H1 (cell line): ENCODE measurements around the gene KLHDC4. TPM values are rescaled to one million over a fixed set of nuclear protein-coding genes. Genes with fewer than 3 reads are reported as not detected.

Experiments used
- CTCF ChIA-PET: fragments of 300-600 bp; sonication (Branson Sonifier 250); formaldehyde crosslinking; loops from one replicate; lab custom pipeline; 2021; ENCODE audit not compliant: partially characterized antibody; lab: Charles Lee
- POLR2A ChIA-PET: fragments of 300-600 bp; sonication (Branson Sonifier 250); formaldehyde crosslinking; loops from one replicate; lab custom pipeline; 2021; ENCODE audit warnings: inconsistent platforms; ENCODE audit not compliant: partially characterized antibody; lab: Charles Lee
- DNase-seq, 2 experiments: peaks; one replicate each; pipeline versions ENCODE4 v3.0.0 to v3.0.0-alpha.2; 2010 to 2022; ENCODE audit warnings: low spot score in 2 of 2, low read depth in 1 of 2, mixed read lengths in 1 of 2
- FAIRE-seq: peaks from 2 replicates; lab custom pipeline; 2011; peaks lifted over from hg19 to GRCh38; lab: Jason Lieb, UNC
- H2AFZ ChIP-seq: 2 replicates; pipeline ENCODE4 v1.8.1; 2012; ENCODE audit warnings: low read length, inconsistent platforms
- H2AK5ac ChIP-seq: 2 replicates; pipeline ENCODE4 v1.6.1; 2013; ENCODE audit warnings: low read depth, low read length
- H2BK120ac ChIP-seq: replicated peaks from 2 replicates; pipeline ENCODE3; 2013; ENCODE audit warnings: low read depth, low read length, inconsistent platforms
- H2BK12ac ChIP-seq: 2 replicates; pipeline ENCODE4 v1.6.1; 2013; ENCODE audit warnings: low read depth, low read length
- H2BK15ac ChIP-seq: 2 replicates; pipeline ENCODE4 v1.6.1; 2013; ENCODE audit warnings: low read length
- H2BK20ac ChIP-seq: 2 replicates; pipeline ENCODE4 v1.6.1; 2013; ENCODE audit warnings: low read length
- H2BK5ac ChIP-seq: 2 replicates; pipeline ENCODE4 v1.6.1; 2013; ENCODE audit warnings: low read depth, low read length
- H3K14ac ChIP-seq: 2 replicates; pipeline ENCODE4 v1.6.1; 2013; ENCODE audit warnings: inconsistent platforms; ENCODE audit not compliant: insufficient read length
- H3K18ac ChIP-seq: 2 replicates; pipeline ENCODE4 v1.6.1; 2013; ENCODE audit warnings: low read length; ENCODE audit errors: extremely low read depth
- H3K23ac ChIP-seq: 2 replicates; pipeline ENCODE4 v1.6.1; 2013; ENCODE audit warnings: inconsistent platforms; ENCODE audit not compliant: insufficient read length
- H3K23me2 ChIP-seq: 2 replicates; pipeline ENCODE4 v1.6.1; 2013; ENCODE audit warnings: low read depth, low read length
- H3K27ac ChIP-seq: 2 replicates; pipeline ENCODE4 v1.6.1; 2011; ENCODE audit warnings: low read depth, low read length, inconsistent platforms
- H3K27me3 ChIP-seq, 4 experiments: replicated peaks in 1 of 4; 1 replicate in 1 of 4; 2 replicates in 3 of 4; pipeline versions ENCODE4 v1.6.1 to v1.8.1; 2011 to 2013; ENCODE audit warnings: low read length in 3 of 4, mild to moderate bottlenecking in 3 of 4, inconsistent platforms in 2 of 4, mixed read lengths in 2 of 4, moderate library complexity in 1 of 4; ENCODE audit not compliant: control insufficient read depth in 3 of 4, insufficient read depth in 3 of 4; ENCODE audit errors: extremely low read depth in 1 of 4
- H3K36me3 ChIP-seq, 4 experiments: 2 replicates each; pipeline versions ENCODE4 v1.6.1 to v1.8.1; 2011 to 2013; ENCODE audit warnings: mild to moderate bottlenecking in 4 of 4, low read length in 3 of 4, moderate library complexity in 2 of 4, control low read depth in 1 of 4, inconsistent platforms in 1 of 4; ENCODE audit not compliant: insufficient read depth in 4 of 4, control insufficient read depth in 2 of 4
- H3K4ac ChIP-seq: replicated peaks from 2 replicates; pipeline ENCODE3; 2013; ENCODE audit warnings: low read length, low read depth, mixed read lengths, inconsistent platforms; ENCODE audit not compliant: insufficient read length
- H3K4me1 ChIP-seq, 4 experiments: replicated peaks in 1 of 4; 1 replicate in 1 of 4; 2 replicates in 3 of 4; pipeline versions ENCODE4 v1.6.1 to v1.8.1; 2011 to 2013; ENCODE audit warnings: low read length in 3 of 4, inconsistent platforms in 2 of 4, mixed read lengths in 1 of 4; ENCODE audit not compliant: insufficient read depth in 4 of 4, control insufficient read depth in 3 of 4
- H3K4me2 ChIP-seq, 2 experiments: 2 replicates each; pipeline versions ENCODE4 v1.6.1 to v1.8.1; 2011 to 2013; ENCODE audit warnings: low read depth in 2 of 2, low read length in 2 of 2, control low read depth in 1 of 2, inconsistent platforms in 1 of 2, mild to moderate bottlenecking in 1 of 2; ENCODE audit not compliant: insufficient read depth in 1 of 2
- H3K4me3 ChIP-seq, 4 experiments: fragments of 200-600, 300-600 bp in 1 of 4; sonication (generic), shearing (Covaris generic), sonication (Bioruptor Twin) in 1 of 4; 2 replicates each; pipeline versions ENCODE4 v1.5.1 to v1.8.1; 2011 to 2016; ENCODE audit warnings: low read length in 4 of 4, low read depth in 3 of 4, control low read depth in 2 of 4, inconsistent platforms in 2 of 4, mild to moderate bottlenecking in 2 of 4, mixed read lengths in 1 of 4, moderate library complexity in 1 of 4; ENCODE audit not compliant: insufficient read depth in 2 of 4; ENCODE audit errors: extremely low read depth in 1 of 4
- H3K56ac ChIP-seq: replicated peaks from 2 replicates; pipeline ENCODE3; 2013; ENCODE audit warnings: low read depth, mild to moderate bottlenecking, mixed read lengths, low read length, inconsistent platforms; ENCODE audit not compliant: insufficient read length
- H3K79me1 ChIP-seq: 2 replicates; pipeline ENCODE4 v1.6.1; 2013; ENCODE audit warnings: low read depth, low read length, control low read depth
- H3K79me2 ChIP-seq, 2 experiments: 2 replicates each; pipeline versions ENCODE4 v1.6.1 to v1.8.1; 2012 to 2013; ENCODE audit warnings: low read length in 2 of 2, mild to moderate bottlenecking in 2 of 2, inconsistent platforms in 1 of 2; ENCODE audit not compliant: insufficient read depth in 2 of 2, control insufficient read depth in 1 of 2
- H3K9ac ChIP-seq, 4 experiments: replicated peaks in 1 of 4; 1 replicate in 1 of 4; 2 replicates in 3 of 4; pipeline versions ENCODE4 v1.6.1 to v1.8.1; 2011 to 2013; ENCODE audit warnings: low read depth in 3 of 4, low read length in 3 of 4, control low read depth in 2 of 4, mild to moderate bottlenecking in 2 of 4, moderate library complexity in 2 of 4, inconsistent platforms in 1 of 4; ENCODE audit errors: extremely low read depth in 1 of 4
- H3K9me3 ChIP-seq, 2 experiments: 2 replicates each; pipeline versions ENCODE4 v1.6.1 to v1.8.1; 2012 to 2013; ENCODE audit warnings: mild to moderate bottlenecking in 2 of 2, moderate library complexity in 2 of 2, control low read depth in 1 of 2, inconsistent platforms in 1 of 2, low read depth in 1 of 2, low read length in 1 of 2, mixed read lengths in 1 of 2; ENCODE audit not compliant: insufficient read depth in 2 of 2
- H4K20me1 ChIP-seq, 2 experiments: replicated peaks in 1 of 2; 2 replicates each; pipeline versions ENCODE3 to v1.8.1; 2011 to 2013; ENCODE audit warnings: inconsistent platforms in 2 of 2, low read length in 2 of 2, mild to moderate bottlenecking in 1 of 2; ENCODE audit not compliant: insufficient read depth in 2 of 2, control insufficient read depth in 1 of 2
- H4K5ac ChIP-seq: 2 replicates; pipeline ENCODE4 v1.6.1; 2013; ENCODE audit warnings: low read length, low read depth, mixed read lengths, inconsistent platforms; ENCODE audit not compliant: insufficient read length
- H4K8ac ChIP-seq: 2 replicates; pipeline ENCODE4 v1.8.0; 2013; ENCODE audit warnings: mild to moderate bottlenecking, moderate library complexity, low read length, inconsistent platforms; ENCODE audit not compliant: insufficient read depth; ENCODE audit errors: extremely low read depth
- H4K91ac ChIP-seq: replicated peaks from 2 replicates; pipeline ENCODE3; 2013; ENCODE audit warnings: low read length, mixed read lengths, inconsistent platforms; ENCODE audit not compliant: insufficient read length
- NANOG ChIP-seq: IDR thresholded peaks from 2 replicates; pipeline ENCODE4 v1.6.1; 2011; ENCODE audit warnings: low read length, low read depth, mild to moderate bottlenecking, inconsistent platforms; ENCODE audit not compliant: insufficient read depth, poor library complexity, severe bottlenecking
- POLR2A ChIP-seq, 2 experiments: IDR thresholded peaks; 1 replicate in 1 of 2; 2 replicates in 1 of 2; pipeline ENCODE4 v1.6.1; 2011; ENCODE audit warnings: low read depth in 2 of 2, low read length in 2 of 2, mild to moderate bottlenecking in 2 of 2; ENCODE audit errors: control extremely low read depth in 1 of 2
- POLR2AphosphoS5 ChIP-seq: IDR thresholded peaks from 2 replicates; pipeline ENCODE4 v1.6.1; 2011; ENCODE audit warnings: low read depth, low read length
- RAD21 ChIP-seq, 2 experiments: IDR thresholded peaks in 1 of 2; conservative IDR thresholded peaks in 1 of 2; 2 replicates each; pipeline ENCODE4 v1.6.1; 2011; ENCODE audit warnings: low read depth in 2 of 2, low read length in 2 of 2, improper control_type of control experiment in 1 of 2, inconsistent platforms in 1 of 2, mild to moderate bottlenecking in 1 of 2, moderate library complexity in 1 of 2
- SIX5 ChIP-seq: IDR thresholded peaks from 2 replicates; pipeline ENCODE4 v1.6.1; 2011; ENCODE audit warnings: mild to moderate bottlenecking, low read depth, low read length
- WGBS, 2 experiments: shearing (Covaris generic) in 1 of 2; methylation state at CpG; one replicate each; pipeline versions ENCODE4 v1.1.6 to v1.1.7; 2013 to 2015; ENCODE audit warnings: low lambda C conversion rate in 2 of 2, mixed read lengths in 2 of 2, inconsistent platforms in 1 of 2, low coverage in 1 of 2, missing lambda C conversion rate in 1 of 2; ENCODE audit not compliant: insufficient replicate concordance in 2 of 2, insufficient coverage in 1 of 2, insufficient read length in 1 of 2; ENCODE audit errors: extremely low coverage in 1 of 2, missing lambda C conversion rate in 1 of 2; 5-methylcytosine and 5-hydroxymethylcytosine counted together
- polyA plus RNA-seq, 7 experiments: library from polyadenylated mRNA; depleted of rRNA in 3 of 7; stranded (reverse) in 5 of 7; unstranded in 2 of 7; fragments of >200 nt in 5 of 7; fragments of 200-250 nt in 2 of 7; gene quantifications; 1 replicate in 5 of 7; 2 replicates in 1 of 7; 4 replicates in 1 of 7; pipeline versions ENCODE4 v1.2.1 to v1.2.3, GENCODE V29; 2011 to 2013; ENCODE audit warnings: missing spikeins in 2 of 7, mixed read lengths in 2 of 7
- total RNA-seq: library from RNA; stranded (reverse); fragmentation: NEBNext Ultra II Directional; extraction: Animal tissue kit (Norgen Biotek cat#: 25700); gene quantifications from 2 replicates; pipeline ENCODE4 v1.2.1, GENCODE V29; 2021

KLHDC4 gene
- total and polyA plus RNA-seq, 2 of the 8 experiments (the other 6 are each of a cell fraction or from before 2014, with no cell fraction given): 23.7 to 63.9 TPM

GRCh38 chr16:87689956-87690465 is 75.8 kb downstream of the KLHDC4 start:
- no peak overlapping the region for H4K8ac ChIP-seq
- H3K23me2 ChIP-seq: no peaks in the 10 kb centered on the region
- H3K9me3 ChIP-seq: no peaks in the 10 kb centered on the region
- no peak overlapping the region for H4K5ac ChIP-seq
- no peak overlapping the region for H2BK12ac ChIP-seq
- no peak overlapping the region for H3K4me2 ChIP-seq
- ChIA-PET POLR2A (interaction anchor here (1.0 kb wide), 1 partner anchor 11 kb away, joined by 5 read pairs; no protein-coding TSS in a partner anchor), CTCF (interaction anchor here (0.6 to 6.6 kb wide), 5 partner anchors 8 to 102 kb away, joined by 3 to 47 read pairs (median 3); no protein-coding TSS in a partner anchor)
- no peaks in the 10 kb centered on the region for H3K79me1 ChIP-seq
- no peak overlapping the region for H3K9ac ChIP-seq
- H3K56ac ChIP-seq: no peak overlapping the region
- WGBS, 2 experiments: 95% methylated on average over 30 of the region's 46 CpGs; no CpG with 5 or more reads in 1 of the 2 experiments
- peaks cover 0 to 18% (median 3%) of the 10 kb centered on the region in 4 experiments; a peak in 3 of 8 replicates for H3K36me3 ChIP-seq
- H3K18ac ChIP-seq: no peak overlapping the region
- H2BK120ac ChIP-seq: no peak overlapping the region
- H3K23ac ChIP-seq: no peak overlapping the region
- no peak overlapping the region for H2BK15ac ChIP-seq
- no peak overlapping the region for H2AFZ ChIP-seq
- no peaks in the 10 kb centered on the region for H3K27me3 ChIP-seq
- H2BK20ac ChIP-seq: no peak overlapping the region
- H2AK5ac ChIP-seq: no peak overlapping the region
- peaks cover 7 to 10% of the 10 kb centered on the region in 2 experiments for H4K20me1 ChIP-seq
- H2BK5ac ChIP-seq: no peak overlapping the region
- H4K91ac ChIP-seq: no peak overlapping the region
- no peak overlapping the region for H3K4me3 ChIP-seq
- H3K4me1 ChIP-seq: no peaks in the 10 kb centered on the region; a peak in 1 of 7 replicates
- FAIRE-seq (no peak), DNase-seq (no peak)
- H3K4ac ChIP-seq: no peak overlapping the region
- H3K79me2 ChIP-seq: no peaks in the 10 kb centered on the region
- TF ChIP-seq RAD21 (IDR thresholded peaks at IDR 0.05 in 1 of 2, conservative IDR thresholded peaks at IDR 0.05 in 1 of 2; ENCODE audit: low read depth in 2 of 2, low read length in 2 of 2) (no peak), POLR2A (IDR thresholded peaks at IDR 0.05; ENCODE audit: control extremely low read depth in 1 of 2, low read depth in 2 of 2, low read length in 2 of 2) (no peak), POLR2AphosphoS5 (no peak), NANOG (no peak), SIX5 (no peak)
- H3K14ac ChIP-seq: no peak overlapping the region
- H3K27ac ChIP-seq: no peak overlapping the region
